HG03442 (cell line): ENCODE data around the gene CENPK.
"Not testable (repeated sequence)": the region's sequence is repeated elsewhere in the genome, so short reads cannot be mapped to it uniquely, and the experiment has no call there.

Experiments used
- ATAC-seq: cut with Tn5 transposase; IDR thresholded peaks from one replicate; pipeline ENCODE4 v1.9.1; 2021; ENCODE audit warnings: mild to moderate bottlenecking, moderate library complexity; ENCODE audit not compliant: unreplicated experiment

The CENPK gene

DNA sequence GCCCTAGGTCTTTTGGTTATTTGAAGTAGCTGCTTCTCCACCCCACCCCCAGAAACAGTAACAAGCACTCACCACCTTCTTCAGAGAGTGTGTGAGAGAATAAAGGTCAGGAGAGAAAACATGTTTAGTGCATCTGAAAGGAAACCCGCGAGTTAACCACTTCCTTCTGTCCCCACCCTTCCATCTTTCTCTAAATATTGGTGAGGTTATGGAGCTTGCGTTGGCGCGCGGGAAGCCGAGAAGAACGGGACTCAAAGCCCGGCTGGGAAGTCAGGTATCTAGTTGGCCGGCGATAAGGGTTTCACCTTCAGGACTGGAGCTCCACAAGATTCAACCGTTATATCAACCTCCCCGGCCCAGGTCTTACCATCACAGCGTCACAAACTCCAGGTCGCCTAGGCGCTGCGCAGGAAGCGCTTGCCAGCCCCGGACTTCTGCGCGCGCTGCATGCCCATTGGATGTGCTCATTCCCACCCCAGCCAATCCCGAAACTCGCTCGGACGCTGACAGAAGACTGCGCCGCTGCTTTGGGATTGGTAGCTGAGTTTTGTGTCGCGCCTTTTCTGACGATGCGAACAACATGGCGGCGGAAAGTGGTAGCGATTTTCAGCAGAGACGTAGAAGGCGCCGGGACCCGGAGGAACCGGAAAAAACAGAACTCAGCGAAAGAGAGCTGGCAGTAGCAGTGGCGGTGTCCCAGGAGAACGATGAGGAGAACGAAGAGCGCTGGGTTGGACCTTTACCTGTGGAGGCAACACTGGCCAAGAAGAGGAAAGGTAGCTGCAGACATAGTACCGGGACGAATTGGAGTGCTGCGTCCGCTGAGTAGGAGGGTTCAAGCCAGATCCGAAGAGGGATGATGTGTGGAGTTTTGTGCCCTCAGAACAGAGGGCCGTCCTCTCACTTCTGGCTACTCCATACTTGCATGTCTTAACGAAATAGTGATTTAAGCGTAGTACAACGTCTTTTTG, at the start of gene CENPK, which contains the start of gene PPWD1:
Gene CENPK (minus strand): TSS at position 438 of the 971 bp plus-strand sequence. CDS start 8,261 bp downstream, outside the sequence.
Gene PPWD1 (plus strand): TSS at position 566 of the 971 bp plus-strand sequence. CDS start 15 bp downstream, at position 581.
- ATAC-seq, result peak; percentile 99

DNA sequence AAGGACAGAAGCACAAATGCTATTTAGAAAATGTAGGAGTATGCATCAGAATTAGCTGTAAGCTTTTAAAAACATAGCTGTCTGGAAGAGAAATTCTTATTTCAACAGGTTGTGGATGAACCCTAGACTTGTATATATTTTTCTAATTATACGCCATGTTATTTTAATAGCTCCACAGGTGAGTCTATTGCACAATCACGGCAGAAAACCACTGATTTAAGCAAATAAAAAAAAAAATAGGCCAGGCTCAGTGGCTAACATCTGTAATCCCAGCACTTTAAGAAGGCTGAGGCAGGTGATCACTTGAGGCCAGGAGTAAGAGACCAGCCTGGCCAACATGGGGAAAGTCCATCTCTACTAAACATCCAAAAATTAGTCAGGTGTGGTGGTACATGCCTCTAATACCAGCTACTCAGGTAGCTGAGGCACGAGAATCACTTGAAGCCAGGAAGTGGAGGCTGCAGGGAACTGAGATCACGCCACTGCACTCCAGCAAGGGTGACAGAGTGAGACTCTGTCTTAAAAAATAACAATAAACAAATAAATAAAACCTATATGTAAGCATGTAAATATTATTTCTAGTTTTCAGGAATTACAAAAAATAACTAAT, 49.4 kb upstream of the CENPK start:
- ATAC-seq, result no peak

GRCh38 chr5:65611524-65611923, 48.6 kb upstream of the CENPK start:
- ATAC-seq, result no peak

DNA sequence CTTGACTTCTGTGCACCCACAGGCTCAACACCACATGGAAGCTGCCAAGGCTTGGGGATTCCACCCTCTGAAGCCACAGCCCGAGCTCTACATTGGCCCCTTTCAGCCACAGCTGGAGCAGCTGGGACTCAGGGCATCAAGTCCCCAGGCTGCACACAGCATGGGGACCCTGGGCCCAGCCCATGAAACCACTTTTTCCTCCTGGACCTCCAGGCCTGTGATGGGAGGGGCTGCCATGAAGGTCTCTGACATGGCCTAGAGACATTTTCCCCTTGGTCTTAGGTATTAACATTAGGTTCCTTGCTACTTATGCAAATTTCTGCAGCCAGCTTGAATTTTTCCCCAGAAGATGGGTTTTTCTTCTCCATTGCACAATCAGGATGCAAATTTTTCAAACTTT, 38.8 kb upstream of the CENPK start:
- not testable (repeated sequence) for ATAC-seq

- no peak for ATAC-seq
Observed at GRCh38 chr5:65588694-65589093, 25.7 kb upstream of the CENPK start.

DNA sequence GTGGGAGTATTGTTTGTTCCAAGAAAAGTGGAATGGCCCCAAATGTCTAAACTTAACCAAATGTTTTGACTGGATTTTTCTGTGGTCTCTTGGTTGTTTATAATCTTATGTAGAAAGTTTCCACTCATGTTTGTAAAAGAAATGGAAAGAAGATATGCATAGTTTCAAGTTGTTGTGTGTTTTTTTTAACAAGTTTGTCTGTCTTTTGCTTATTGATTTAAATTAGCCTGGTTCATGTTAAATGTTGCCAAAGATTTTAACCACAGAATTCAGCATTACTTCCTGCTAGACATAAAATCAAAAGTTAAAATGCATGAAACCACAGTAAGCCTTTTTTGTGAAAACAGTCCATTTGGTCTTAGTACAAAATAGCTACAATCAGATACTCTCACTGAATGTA, 14.2 kb upstream of the CENPK start:
- ATAC-seq, result no peak

GRCh38 chr5:65570598-65571226, 7.7 kb upstream of the CENPK start:
- no peak for ATAC-seq

DNA sequence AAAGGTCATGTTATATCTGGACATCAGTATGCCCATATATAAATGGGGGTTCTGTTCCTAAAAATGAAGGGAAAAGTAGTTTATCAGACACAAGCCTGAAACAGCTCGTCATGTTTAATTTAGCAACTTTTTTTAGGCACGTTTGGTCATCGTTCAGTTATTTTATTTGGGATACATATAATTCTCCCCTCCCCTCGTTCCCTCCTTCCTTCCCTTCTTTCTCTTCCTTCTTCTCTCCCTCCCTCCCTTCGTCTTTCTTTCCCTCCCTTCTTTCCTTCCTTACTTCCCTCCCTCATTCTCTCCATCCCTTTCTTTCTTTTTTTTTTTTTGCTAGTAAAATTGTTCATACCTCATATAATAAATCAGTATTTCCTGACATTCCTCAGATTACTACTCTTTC, 3.5 kb upstream of the CENPK start:
- ATAC-seq, result no peak

DNA sequence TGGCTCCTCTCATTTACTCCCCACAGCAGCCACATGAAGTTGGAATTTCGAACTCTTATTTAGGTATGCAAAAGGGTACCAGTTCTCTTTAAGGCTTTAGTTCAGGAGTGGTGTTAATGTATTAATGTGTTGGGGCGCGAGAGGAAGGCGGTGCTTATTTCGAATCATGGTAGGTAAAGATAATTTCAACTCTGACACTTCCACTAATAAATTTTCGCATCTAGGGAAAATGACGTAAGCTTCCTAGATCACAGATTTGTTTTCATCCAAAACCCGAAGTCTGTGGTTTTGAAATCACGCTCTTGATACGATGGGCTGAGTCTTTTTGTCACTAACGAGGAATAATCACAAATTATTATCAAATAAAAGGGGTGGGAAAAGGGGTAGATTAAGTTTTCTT, 809 bp upstream of the CENPK start:
- ATAC-seq, result no peak

DNA sequence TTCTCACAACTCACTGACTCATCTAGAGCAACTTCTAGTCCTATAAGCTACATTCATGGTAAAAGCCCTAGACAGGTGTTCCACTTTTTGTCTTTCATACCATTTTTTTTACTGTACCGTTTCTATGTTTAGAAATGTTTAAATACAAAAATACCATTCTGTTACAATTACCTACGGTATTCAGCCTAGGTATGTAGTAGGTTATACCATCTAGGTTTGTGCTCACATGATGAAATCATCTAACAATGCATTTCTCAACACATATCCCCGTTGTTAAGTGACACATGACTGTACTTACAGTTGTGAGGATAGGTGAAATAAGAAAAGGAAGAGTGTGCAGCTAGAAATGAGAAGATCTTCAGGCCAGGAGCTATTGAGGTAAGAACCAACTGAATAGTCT, 6.2 kb downstream of the CENPK start:
- ATAC-seq, result no peak

DNA sequence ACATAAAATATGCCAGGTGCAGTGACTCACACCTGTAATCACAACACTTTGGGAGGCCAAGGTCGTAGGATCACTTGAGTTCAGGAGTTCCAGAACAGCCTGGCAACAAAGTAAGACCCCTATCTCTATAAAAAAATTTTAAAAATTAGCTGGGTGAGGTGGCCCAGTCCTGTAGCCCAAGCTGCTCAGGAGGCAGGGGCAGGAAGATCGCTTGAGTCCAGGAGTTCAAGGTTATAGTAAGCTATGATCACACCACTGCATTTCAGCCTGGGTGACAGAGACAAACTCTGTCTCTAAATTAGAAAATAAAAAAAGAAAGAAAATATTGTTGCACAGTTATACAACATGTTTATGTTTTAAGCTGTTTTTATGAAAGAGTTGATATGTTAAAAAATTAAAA, 6.8 kb downstream of the CENPK start:
- ATAC-seq, result no peak

DNA sequence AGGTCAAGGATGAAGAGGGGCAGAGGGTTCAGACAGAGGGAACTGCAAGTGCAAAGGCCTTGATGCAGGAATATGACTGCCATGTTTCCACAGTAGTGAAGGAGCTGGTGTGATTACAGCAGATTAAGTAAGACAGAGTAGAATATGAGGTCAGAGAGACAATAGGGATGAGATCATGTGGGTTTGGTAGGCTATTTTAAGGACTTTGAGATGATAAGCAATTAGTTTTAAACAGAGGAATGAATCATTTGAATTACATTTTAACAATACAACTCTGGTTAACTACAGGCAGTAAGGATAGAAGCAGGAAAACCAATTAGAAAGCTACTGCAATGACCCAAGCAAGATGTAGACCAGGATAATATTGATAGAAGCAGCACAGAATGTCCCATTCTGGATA, 7.7 kb downstream of the CENPK start:
- ATAC-seq, result no peak

DNA sequence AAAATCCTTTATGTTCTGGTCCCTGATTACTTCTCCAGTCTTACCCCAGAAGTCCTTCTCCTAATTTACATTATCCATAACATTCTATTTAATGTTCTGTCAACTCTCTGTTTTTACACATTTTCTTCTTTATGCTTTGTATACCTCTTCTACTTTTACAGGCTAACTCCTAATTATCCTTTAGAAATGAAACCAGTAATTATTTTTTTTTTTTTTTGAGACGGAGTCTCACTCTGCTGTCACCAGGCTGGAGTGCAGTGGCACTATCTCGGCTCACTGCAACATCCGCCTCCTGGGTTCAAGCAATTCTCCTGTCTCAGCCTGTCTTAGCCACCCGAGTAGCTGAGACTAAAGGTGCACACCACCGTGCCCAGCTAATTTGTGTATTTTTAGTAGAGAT, 9.0 kb downstream of the CENPK start:
- no peak for ATAC-seq

GRCh38 chr5:65548281-65548680, 14.7 kb downstream of the CENPK start:
- ATAC-seq, result no peak

GRCh38 chr5:65546141-65546540, 16.8 kb downstream of the CENPK start:
- no peak for ATAC-seq

DNA sequence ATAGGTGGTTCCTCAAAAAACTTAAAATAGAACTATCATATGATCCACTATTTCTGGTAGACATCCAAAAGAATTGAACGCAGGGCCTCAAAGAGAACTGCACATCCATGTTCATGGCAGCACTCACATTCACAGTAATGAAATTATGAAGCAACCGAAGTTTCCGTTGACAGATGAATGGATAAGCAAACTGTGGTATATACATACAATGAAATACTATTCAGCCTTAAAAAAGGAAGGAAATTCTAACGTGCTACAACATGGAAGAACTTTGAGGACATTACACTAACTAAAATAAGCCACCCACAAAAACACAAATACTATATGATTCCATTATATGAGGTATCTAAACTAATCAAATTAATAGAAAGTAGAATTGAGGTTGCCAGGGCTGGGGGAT, 18.5 kb downstream of the CENPK start:
- no peak for ATAC-seq

DNA sequence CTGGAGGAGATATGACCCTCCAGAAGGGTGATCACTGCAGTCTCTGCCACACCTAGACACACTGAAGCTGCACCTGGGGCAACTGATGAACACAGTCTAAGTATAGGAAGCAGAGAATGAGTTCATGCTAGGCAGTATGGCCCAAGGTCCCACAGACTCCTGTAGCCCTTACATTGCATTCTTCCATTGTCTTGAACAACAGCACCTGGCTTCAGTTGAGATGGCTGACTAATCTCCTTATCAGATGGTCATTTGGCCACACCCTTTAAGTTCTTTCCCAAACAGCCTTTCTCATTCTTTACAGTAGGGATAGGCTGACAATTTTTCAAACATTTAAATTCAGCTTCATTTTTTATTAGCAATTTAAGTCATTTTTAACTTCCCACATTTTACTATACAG, 23.1 kb downstream of the CENPK start:
- ATAC-seq, result no peak

GRCh38 chr5:65535529-65535987, 27.4 kb downstream of the CENPK start:
- ATAC-seq, result no peak

DNA sequence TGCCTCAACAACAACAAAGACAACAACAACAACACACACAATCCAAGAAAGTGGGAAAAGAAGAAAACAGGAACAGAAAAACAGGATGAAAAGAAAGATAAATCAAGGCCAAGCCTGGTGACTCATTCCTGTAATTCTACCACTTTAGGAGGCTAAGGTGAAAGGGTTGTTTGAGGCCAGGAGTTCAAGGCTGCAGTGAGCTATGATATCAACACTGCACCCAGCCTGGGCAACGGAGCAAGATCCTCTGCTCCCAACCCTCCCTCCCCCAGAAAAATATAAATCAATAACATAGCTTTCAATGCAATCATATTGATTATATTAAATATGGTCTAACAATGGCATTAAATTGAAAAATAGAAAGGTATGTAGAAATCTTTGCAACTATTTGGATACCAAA, 32.1 kb downstream of the CENPK start:
- ATAC-seq, result no peak

- no peak for ATAC-seq
Observed at GRCh38 chr5:65525726-65526125, 37.2 kb downstream of the CENPK start.

GRCh38 chr5:65512170-65512937, 50.6 kb downstream of the CENPK start:
- ATAC-seq, result no peak
